GM19193 (cell line): ENCODE results near the gene STN1.

ENCODE experiments used
- POLR2A ChIP-seq: IDR thresholded peaks from 4 replicates; pipeline ENCODE4 v1.6.1; 2011; ENCODE audit not compliant: insufficient read depth, insufficient read length; ENCODE audit errors: extremely low read depth

Gene STN1

GRCh38 chr10:103868200-103868599, 49.8 kb downstream of the STN1 start:
- no peak for TF ChIP-seq POLR2A

GRCh38 chr10:103861505-103861904, 56.5 kb downstream of the STN1 start:
- no peak for TF ChIP-seq POLR2A

- TF ChIP-seq POLR2A, result no peak
These were observed 58.6 kb downstream of the STN1 start for GRCh38 chr10:103859161-103860086.

- TF ChIP-seq POLR2A, result no peak
These were observed 59.6 kb downstream of the STN1 start for GRCh38 chr10:103858360-103858759.

GRCh38 chr10:103856797-103857170, 61.2 kb downstream of the STN1 start:
- TF ChIP-seq POLR2A, result no peak

- TF ChIP-seq POLR2A, result no peak
These were observed 61.9 kb downstream of the STN1 start for GRCh38 chr10:103855852-103856796.

GRCh38 chr10:103855424-103855823, 62.6 kb downstream of the STN1 start, which contains the start of gene SH3PXD2A:
TSS of gene SH3PXD2A (minus strand) at chr10:103855576. CDS start at chr10:103855266, 310 bp downstream.
- no peak for TF ChIP-seq POLR2A

GRCh38 chr10:103854686-103855391, 63.1 kb downstream of the STN1 start:
- TF ChIP-seq POLR2A, result no peak

- TF ChIP-seq POLR2A, result no peak
These were observed 63.7 kb downstream of the STN1 start for GRCh38 chr10:103854265-103854685.

GRCh38 chr10:103853428-103854264, 64.3 kb downstream of the STN1 start:
- TF ChIP-seq POLR2A, result no peak

GRCh38 chr10:103852856-103853255, 65.1 kb downstream of the STN1 start:
- TF ChIP-seq POLR2A, result no peak

- no peak for TF ChIP-seq POLR2A
These were observed 65.7 kb downstream of the STN1 start for GRCh38 chr10:103852189-103852711.

- no peak for TF ChIP-seq POLR2A
These were observed 66.7 kb downstream of the STN1 start for GRCh38 chr10:103851261-103851660.

- no peak for TF ChIP-seq POLR2A
These were observed 67.5 kb downstream of the STN1 start for GRCh38 chr10:103850572-103850895.
